Hepatocyte (in vitro differentiated cells): Measurements from ENCODE around the gene PRDX1. TPM values are rescaled to one million over a fixed set of nuclear protein-coding genes. Genes with fewer than 3 reads are reported as not detected.
"Not testable (repeated sequence)": the region's sequence is repeated elsewhere in the genome, so short reads cannot be mapped to it uniquely, and the experiment has no call there.

Experiments
- DNase-seq: peaks from one replicate; pipeline ENCODE4 v3.0.0-alpha.2; 2016; ENCODE audit warnings: low spot score
- H2AFZ ChIP-seq: fragments of 200-600 bp; sonication (generic); 2 replicates; pipeline ENCODE4 v1.6.0; 2016; ENCODE audit warnings: antibody characterized with exemption, mild to moderate bottlenecking
- H3K27ac ChIP-seq: fragments of 200-600 bp; sonication (generic); 2 replicates; pipeline ENCODE4 v1.5.1; 2016; ENCODE audit warnings: mild to moderate bottlenecking
- H3K27me3 ChIP-seq: fragments of 200-600 bp; sonication (generic); 2 replicates; pipeline ENCODE4 v1.6.1; 2016
- H3K36me3 ChIP-seq: fragments of 200-600 bp; sonication (generic); replicated peaks from 2 replicates; pipeline ENCODE4 v1.5.1; 2016; ENCODE audit warnings: low read depth; ENCODE audit not compliant: insufficient read depth
- H3K4me1 ChIP-seq: fragments of 200-600 bp; sonication (generic); 2 replicates; pipeline ENCODE4 v1.5.1; 2016; ENCODE audit warnings: mild to moderate bottlenecking, moderate library complexity; ENCODE audit not compliant: insufficient read depth
- H3K4me2 ChIP-seq: fragments of 200-600 bp; sonication (generic); 2 replicates; pipeline ENCODE4 v1.6.0; 2016
- H3K4me3 ChIP-seq: fragments of 200-600 bp; sonication (generic); 2 replicates; pipeline ENCODE4 v1.5.1; 2016; ENCODE audit warnings: mild to moderate bottlenecking
- H3K79me2 ChIP-seq: fragments of 200-600 bp; sonication (generic); 2 replicates; pipeline ENCODE4 v1.6.0; 2017; ENCODE audit warnings: mild to moderate bottlenecking
- H3K9me2 ChIP-seq: fragments of 200-600 bp; sonication (generic); replicated peaks from 2 replicates; pipeline ENCODE4 v1.6.0; 2017; ENCODE audit warnings: mild to moderate bottlenecking; ENCODE audit not compliant: insufficient read depth
- H3K9me3 ChIP-seq: fragments of 200-600 bp; sonication (generic); 2 replicates; pipeline ENCODE4 v1.5.1; 2016; ENCODE audit warnings: low read depth, mild to moderate bottlenecking
- H4K20me1 ChIP-seq: fragments of 200-600 bp; sonication (generic); 2 replicates; pipeline ENCODE4 v1.6.0; 2016; ENCODE audit warnings: mild to moderate bottlenecking; ENCODE audit not compliant: insufficient read depth, poor library complexity, severe bottlenecking
- CTCF ChIP-seq: fragments of 200-600 bp; sonication (generic); IDR thresholded peaks from 2 replicates; pipeline ENCODE4 v1.5.1; 2016; ENCODE audit warnings: antibody characterized with exemption, mild to moderate bottlenecking; ENCODE audit not compliant: poor library complexity
- EZH2 ChIP-seq: fragments of 200-600 bp; sonication (generic); IDR thresholded peaks from 2 replicates; pipeline ENCODE4 v1.6.1; 2016; ENCODE audit warnings: antibody characterized with exemption, mild to moderate bottlenecking, borderline replicate concordance
- EZH2phosphoT487 ChIP-seq: fragments of 200-600 bp; sonication (generic); IDR thresholded peaks from one replicate; pipeline ENCODE4 v1.6.1; 2018; ENCODE audit warnings: antibody characterized with exemption, mild to moderate bottlenecking, low read depth, moderate library complexity; ENCODE audit not compliant: unreplicated experiment, severe bottlenecking
- WGBS: methylation state at CpG from one replicate; pipeline ENCODE4 v1.1.6; 2016; ENCODE audit warnings: low lambda C conversion rate; ENCODE audit errors: missing lambda C conversion rate; 5-methylcytosine and 5-hydroxymethylcytosine counted together
- polyA plus RNA-seq: library from polyadenylated mRNA; unstranded; fragments of >200 nt; fragmentation: Nextera tagmentation; extraction: Ambion mirVana; gene quantifications from 2 replicates; pipeline ENCODE4 v1.2.1, GENCODE V29; 2016
- total RNA-seq: library from RNA; depleted of rRNA; stranded (reverse); fragments of >200 nt; gene quantifications from 2 replicates; pipeline ENCODE4 v1.2.3, GENCODE V29; 2014

PRDX1 gene
- total and polyA plus RNA-seq, 2 experiments from 2014 or later = 523 to 660 TPM

GRCh38 chr1:45518910-45519309, 2.8 kb downstream of the PRDX1 start:
- Histone ChIP-seq H3K79me2 (peaks cover 43% of the 10 kb centered on the region), H3K9me2 (no peaks in the 10 kb centered on the region), H3K4me3 (no peak overlapping the region), H3K27me3 (no peaks in the 10 kb centered on the region), H3K9me3 (no peaks in the 10 kb centered on the region), H4K20me1 (peaks cover 21% of the 10 kb centered on the region), H2AFZ (no peak overlapping the region), H3K36me3 (no peaks in the 10 kb centered on the region), H3K4me1 (peaks cover 26% of the 10 kb centered on the region), H3K27ac (no peak overlapping the region), H3K4me2 (peak overlapping the region; percentile 75)
- WGBS = 36% methylated on average over 1 of the region's 1 CpG
- TF ChIP-seq EZH2 (no peak), EZH2phosphoT487 (no peak), CTCF (no peak)
- no peak for DNase-seq

- not testable (repeated sequence) for DNase-seq, H3K4me3 ChIP-seq, H3K9me3 ChIP-seq, H3K27ac ChIP-seq, H3K36me3 ChIP-seq, H2AFZ ChIP-seq, H3K27me3 ChIP-seq, H3K9me2 ChIP-seq
- H3K4me1 ChIP-seq = peaks cover 29% of the 10 kb centered on the region
- peak overlapping the region; percentile 75 for H3K4me2 ChIP-seq
- peaks cover 43% of the 10 kb centered on the region for H3K79me2 ChIP-seq
- peaks cover 21% of the 10 kb centered on the region for H4K20me1 ChIP-seq
- 97% methylated on average over 4 of the region's 4 CpGs for WGBS
Measured at GRCh38 chr1:45518366-45518765, 3.3 kb downstream of the PRDX1 start.

- peaks cover 29% of the 10 kb centered on the region for H3K4me1 ChIP-seq
- no peak overlapping the region for H3K27ac ChIP-seq
- no peaks in the 10 kb centered on the region for H3K27me3 ChIP-seq
- no peak overlapping the region for H3K4me3 ChIP-seq
- no peaks in the 10 kb centered on the region for H3K9me3 ChIP-seq
- peaks cover 21% of the 10 kb centered on the region for H4K20me1 ChIP-seq
- TF ChIP-seq CTCF (no peak), EZH2phosphoT487 (no peak), EZH2 (no peak)
- no peak overlapping the region for H2AFZ ChIP-seq
- H3K36me3 ChIP-seq = no peaks in the 10 kb centered on the region
- H3K4me2 ChIP-seq = no peak overlapping the region
- WGBS = 80% methylated on average over 4 of the region's 4 CpGs
- peaks cover 42% of the 10 kb centered on the region for H3K79me2 ChIP-seq
- no peaks in the 10 kb centered on the region for H3K9me2 ChIP-seq
- DNase-seq = no peak
Measured at GRCh38 chr1:45516465-45516864, 5.2 kb downstream of the PRDX1 start.

- TF ChIP-seq CTCF (no peak), EZH2 (no peak), EZH2phosphoT487 (no peak)
- DNase-seq = no peak
- Histone ChIP-seq H3K4me1 (peaks cover 29% of the 10 kb centered on the region), H3K4me2 (no peak overlapping the region), H3K9me2 (no peaks in the 10 kb centered on the region), H4K20me1 (peaks cover 21% of the 10 kb centered on the region), H3K27ac (no peak overlapping the region), H3K36me3 (no peaks in the 10 kb centered on the region), H2AFZ (no peak overlapping the region), H3K4me3 (no peak overlapping the region), H3K79me2 (peaks cover 38% of the 10 kb centered on the region), H3K27me3 (no peaks in the 10 kb centered on the region), H3K9me3 (no peaks in the 10 kb centered on the region)
- WGBS = 49% methylated on average over 3 of the region's 3 CpGs
Measured at GRCh38 chr1:45516036-45516435, 5.6 kb downstream of the PRDX1 start.

GRCh38 chr1:45513532-45514260, 8.0 kb downstream of the PRDX1 start:
- H2AFZ ChIP-seq, H3K4me2 ChIP-seq, H4K20me1 ChIP-seq, H3K9me3 ChIP-seq, H3K9me2 ChIP-seq, H3K4me3 ChIP-seq, H3K27me3 ChIP-seq, DNase-seq, H3K36me3 ChIP-seq: not testable (repeated sequence)
- 50% methylated on average over 9 of the region's 9 CpGs for WGBS
- peaks cover 22% of the 10 kb centered on the region for H3K4me1 ChIP-seq
- peak overlapping the region; percentile 67 for H3K27ac ChIP-seq
- peaks cover 17% of the 10 kb centered on the region for H3K79me2 ChIP-seq
